ENCODE measurements around the gene MET. TPM values are rescaled to one million over a fixed set of nuclear protein-coding genes. Genes with fewer than 3 reads are reported as not detected.
A peak's percentile ranks its signal among the peaks of the same experiment; 100 is the strongest.

Gene MET
- total and polyA plus RNA-seq, 2 of the 13 experiments (the other 11 are each of a cell fraction or from before 2014, with no cell fraction given), result 21.8 to 31.5 TPM

DNA sequence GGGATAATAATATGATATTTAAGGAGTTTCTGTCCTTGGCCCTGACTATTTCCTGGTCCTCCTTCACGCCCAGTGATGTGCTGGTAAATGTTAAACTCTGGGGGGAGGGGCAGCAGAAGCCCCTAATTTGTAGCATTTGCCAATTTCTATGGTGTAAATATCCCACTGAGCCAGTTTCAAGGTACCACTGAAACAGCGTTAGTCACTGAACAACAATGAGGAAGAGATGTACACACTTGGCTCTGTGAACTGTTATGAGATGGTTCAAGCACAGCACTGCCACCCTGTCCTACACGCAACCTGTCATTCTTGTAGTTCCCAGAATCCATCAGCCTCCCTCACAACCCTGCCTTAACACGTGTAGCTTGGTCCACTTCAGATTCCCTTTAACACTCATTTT, 39.8 kb downstream of the MET start:
- POLR2A ChIA-PET, result no interaction called here
- peaks cover 32% of the 10 kb centered on the region for H3K4me1 ChIP-seq (ENCODE audit: insufficient read depth, low read length)
- ATAC-seq (no peak), DNase-seq (ENCODE audit: low spot score) (no peak), FAIRE-seq (no peak)
- peaks cover 4% of the 10 kb centered on the region for H3K79me2 ChIP-seq (ENCODE audit: insufficient read depth, low read length)
- over 99% methylated on average over 4 of the region's 4 CpGs for WGBS (ENCODE audit: low lambda C conversion rate)
- CTCF ChIA-PET (ENCODE audit: low intra/inter-chr PET ratio, low total read pairs), result no interaction called here
- H3K9me3 ChIP-seq (ENCODE audit: low read length), result no peaks in the 10 kb centered on the region
- in situ Hi-C loops (cut with HindIII; ENCODE audit: extremely low pct_ligation_motif_present, low pct_unique_long_range_greater_than_20kb), result no loop called here
- H2AFZ ChIP-seq (ENCODE audit: low read length), result no peak overlapping the region
- H3K4me3 ChIP-seq (replicated peaks in 1 of 3; ENCODE audit: insufficient read depth in 1 of 3, low read depth in 2 of 3, low read length in 3 of 3), result no peak overlapping the region
- H4K20me1 ChIP-seq (ENCODE audit: insufficient read depth, low read length), result no peaks in the 10 kb centered on the region
- TF ChIP-seq ZNF737 (CRISPR knock-in tag; IDR thresholded peaks at IDR 0.05; ENCODE audit: borderline replicate concordance) (no peak), LCORL (IDR thresholded peaks at IDR 0.05) (no peak), LCORL (CRISPR knock-in tag; IDR thresholded peaks at IDR 0.05) (no peak), TEAD3 (CRISPR knock-in tag; optimal IDR thresholded peaks at IDR 0.05; ENCODE audit: borderline replicate concordance) (peak; percentile 19)
- H3K27ac ChIP-seq (ENCODE audit: extremely low read length, insufficient read depth, low read length), result no peak overlapping the region
- no peak overlapping the region for H3K4me2 ChIP-seq (ENCODE audit: low read depth, low read length)
- no TSS peak for BruUV-seq (replicated peaks)
- H3K36me3 ChIP-seq (replicated peaks in 1 of 2; ENCODE audit: control insufficient read depth in 1 of 2, insufficient read depth in 2 of 2, low read length in 2 of 2), result no peaks in the 10 kb centered on the region
- no peaks in the 10 kb centered on the region for H3K27me3 ChIP-seq (ENCODE audit: control insufficient read depth in 1 of 2, insufficient read depth in 2 of 2, low read length in 2 of 2)
- no peak overlapping the region for H3K9ac ChIP-seq (ENCODE audit: insufficient read depth, low read depth, low read length)
- intact Hi-C loops (cut with micrococcal nuclease; ENCODE audit: unreplicated experiment), result no loop called here

- H3K79me2 ChIP-seq (ENCODE audit: insufficient read depth, low read length), result peaks cover 4% of the 10 kb centered on the region
- intact Hi-C loops (cut with micrococcal nuclease; ENCODE audit: unreplicated experiment) (no loop called here), in situ Hi-C loops (cut with HindIII; ENCODE audit: extremely low pct_ligation_motif_present, low pct_unique_long_range_greater_than_20kb) (no loop called here)
- POLR2A ChIA-PET, result no interaction called here
- peaks cover 32% of the 10 kb centered on the region for H3K4me1 ChIP-seq (ENCODE audit: insufficient read depth, low read length)
- H3K27ac ChIP-seq (ENCODE audit: extremely low read length, insufficient read depth, low read length), result no peak overlapping the region
- no peaks in the 10 kb centered on the region for H3K27me3 ChIP-seq (ENCODE audit: control insufficient read depth in 1 of 2, insufficient read depth in 2 of 2, low read length in 2 of 2)
- H2AFZ ChIP-seq (ENCODE audit: low read length), result no peak overlapping the region
- ATAC-seq (no peak), DNase-seq (ENCODE audit: low spot score) (no peak), FAIRE-seq (no peak)
- CTCF ChIA-PET (ENCODE audit: low intra/inter-chr PET ratio, low total read pairs), result no interaction called here
- 98% methylated on average over 4 of the region's 4 CpGs for WGBS (ENCODE audit: low lambda C conversion rate)
- no peak overlapping the region for H3K4me2 ChIP-seq (ENCODE audit: low read depth, low read length)
- no peaks in the 10 kb centered on the region for H3K36me3 ChIP-seq (replicated peaks in 1 of 2; ENCODE audit: control insufficient read depth in 1 of 2, insufficient read depth in 2 of 2, low read length in 2 of 2)
- no peaks in the 10 kb centered on the region for H4K20me1 ChIP-seq (ENCODE audit: insufficient read depth, low read length)
- BruUV-seq (replicated peaks), result no TSS peak
- H3K9ac ChIP-seq (ENCODE audit: insufficient read depth, low read depth, low read length), result no peak overlapping the region
- H3K9me3 ChIP-seq (ENCODE audit: low read length), result no peaks in the 10 kb centered on the region
- H3K4me3 ChIP-seq (replicated peaks in 1 of 3; ENCODE audit: insufficient read depth in 1 of 3, low read depth in 2 of 3, low read length in 3 of 3), result no peak overlapping the region
- no peak for TF ChIP-seq NR2F1 (CRISPR knock-in tag; IDR thresholded peaks at IDR 0.05)
- TF ChIP-seq ZNF713 (CRISPR knock-in tag; IDR thresholded peaks at IDR 0.05), result no peak
- TF ChIP-seq ZBTB4 (CRISPR knock-in tag; IDR thresholded peaks at IDR 0.05; ENCODE audit: borderline replicate concordance), result no peak
- TF ChIP-seq TEAD3 (CRISPR knock-in tag; optimal IDR thresholded peaks at IDR 0.05; ENCODE audit: borderline replicate concordance), result no peak
- no peak for TF ChIP-seq MEF2D (CRISPR knock-in tag; IDR thresholded peaks at IDR 0.05)
- no peak for TF ChIP-seq ZNF343 (CRISPR knock-in tag; IDR thresholded peaks at IDR 0.05)
- TF ChIP-seq REPIN1 (CRISPR knock-in tag; IDR thresholded peaks at IDR 0.05; ENCODE audit: borderline replicate concordance, low read depth), result no peak
- TF ChIP-seq ZNF275 (CRISPR knock-in tag; IDR thresholded peaks at IDR 0.05; ENCODE audit: borderline replicate concordance), result no peak
- TF ChIP-seq SNAPC2 (CRISPR knock-in tag; IDR thresholded peaks at IDR 0.05), result no peak
- TF ChIP-seq, protein P1, sequence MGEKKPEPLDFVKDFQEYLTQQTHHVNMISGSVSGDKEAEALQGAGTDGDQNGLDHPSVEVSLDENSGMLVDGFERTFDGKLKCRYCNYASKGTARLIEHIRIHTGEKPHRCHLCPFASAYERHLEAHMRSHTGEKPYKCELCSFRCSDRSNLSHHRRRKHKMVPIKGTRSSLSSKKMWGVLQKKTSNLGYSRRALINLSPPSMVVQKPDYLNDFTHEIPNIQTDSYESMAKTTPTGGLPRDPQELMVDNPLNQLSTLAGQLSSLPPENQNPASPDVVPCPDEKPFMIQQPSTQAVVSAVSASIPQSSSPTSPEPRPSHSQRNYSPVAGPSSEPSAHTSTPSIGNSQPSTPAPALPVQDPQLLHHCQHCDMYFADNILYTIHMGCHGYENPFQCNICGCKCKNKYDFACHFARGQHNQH (CRISPR knock-in tag; IDR thresholded peaks at IDR 0.05), result no peak
- TF ChIP-seq PTBP1 (IDR thresholded peaks at IDR 0.05; ENCODE audit: low read depth, low read length, poor library complexity, severe bottlenecking), result no peak
These were observed 41.5 kb downstream of the MET start for GRCh38 chr7:116713500-116713899.

All from HepG2 (cell line).